ENCODE data around the gene EPN3.

The EPN3 gene

DNA sequence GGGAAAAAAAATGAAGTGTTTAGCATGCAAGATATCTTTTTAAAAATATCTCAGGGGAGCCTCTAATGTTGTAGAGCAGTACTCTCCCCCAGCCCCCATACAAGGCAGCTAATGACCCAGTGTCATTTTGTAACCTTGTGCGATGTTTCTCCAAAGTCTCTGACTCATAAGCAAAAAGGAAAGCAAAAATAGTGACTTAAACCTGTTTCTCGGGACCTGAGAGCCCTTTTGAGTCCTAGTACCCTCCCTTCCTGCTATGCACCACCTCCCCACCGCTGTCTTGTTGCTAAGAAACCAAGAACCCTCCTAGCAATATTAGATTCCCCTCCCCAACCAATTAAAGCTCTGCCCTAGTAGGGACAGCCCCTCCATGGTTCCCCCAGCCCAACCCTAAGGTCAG is 21.5 kb upstream of the EPN3 start:
- DNase-seq (ENCODE audit: low spot score): no peak

GRCh38 chr17:50513495-50513894 is 19.0 kb upstream of the EPN3 start:
- DNase-seq (ENCODE audit: low spot score): no peak

DNA sequence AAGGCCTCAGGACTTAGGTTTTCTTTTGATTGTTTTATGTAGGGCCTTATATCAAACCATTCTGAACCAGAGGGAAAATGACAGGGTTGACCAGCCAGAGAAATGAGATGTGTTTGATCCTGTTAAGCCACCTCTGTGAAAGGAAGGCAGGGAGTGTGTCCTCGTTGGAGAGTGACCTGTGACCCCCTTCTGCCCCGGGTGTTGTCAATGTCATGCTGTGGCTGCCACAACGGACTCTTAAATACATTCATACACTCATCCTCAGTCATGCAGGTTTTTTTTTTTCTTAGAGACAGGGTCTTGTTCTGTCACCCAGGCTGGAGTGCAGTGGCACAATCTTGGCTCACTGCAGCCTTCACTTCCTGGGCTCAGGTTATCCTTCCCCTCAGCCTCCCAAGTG is 18.1 kb upstream of the EPN3 start:
- no peak for DNase-seq (ENCODE audit: low spot score)

- DNase-seq (ENCODE audit: low spot score): no peak
Observed at GRCh38 chr17:50514936-50515702, 17.4 kb upstream of the EPN3 start.

GRCh38 chr17:50517011-50517410 is 15.5 kb upstream of the EPN3 start:
- no peak for DNase-seq (ENCODE audit: low spot score)

DNA sequence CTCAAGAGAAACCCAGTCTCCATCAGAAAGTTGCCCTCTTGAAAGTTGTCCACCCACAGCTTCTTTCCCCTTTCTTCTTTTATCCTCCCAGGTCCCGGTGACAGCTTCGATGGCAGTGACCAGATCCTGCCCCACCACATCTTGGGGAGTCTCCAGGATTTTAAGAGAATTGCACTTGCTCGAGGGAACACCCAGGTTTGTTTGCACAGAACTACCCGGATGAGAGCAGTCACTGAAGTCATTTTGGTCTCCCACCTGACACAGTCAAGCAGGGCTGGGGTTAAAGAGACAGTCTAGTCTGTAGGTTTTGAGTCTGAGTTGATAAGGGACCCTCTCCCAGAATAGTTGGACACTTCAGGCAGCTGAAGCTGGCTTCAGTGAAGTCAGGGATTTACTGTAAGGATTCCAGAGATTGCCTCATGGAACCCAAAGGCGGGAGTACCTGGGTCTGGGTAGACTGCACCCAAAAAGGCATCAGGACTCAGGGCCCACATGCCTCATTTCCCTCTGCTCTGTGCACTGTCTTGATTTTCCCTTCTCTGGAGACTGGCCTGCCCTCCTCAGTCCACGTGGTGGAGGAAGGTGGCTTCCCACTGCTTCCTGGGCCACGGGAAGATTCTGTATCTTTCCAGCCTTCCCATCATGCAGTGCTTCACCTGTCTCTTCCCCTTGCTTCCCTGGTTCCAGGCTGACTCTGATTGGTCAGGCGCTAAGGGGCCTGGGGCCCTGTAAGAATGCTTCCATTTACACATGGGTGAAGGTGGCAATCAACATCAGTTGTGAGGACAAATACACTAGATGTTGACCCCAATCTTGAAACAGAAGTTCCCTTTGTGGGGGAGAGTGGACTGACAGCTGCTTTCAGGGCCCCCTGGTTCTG is 14.8 kb upstream of the EPN3 start:
- no peak for DNase-seq (ENCODE audit: low spot score)

GRCh38 chr17:50518384-50519023 is 14.0 kb upstream of the EPN3 start:
- no peak for DNase-seq (ENCODE audit: low spot score)

DNA sequence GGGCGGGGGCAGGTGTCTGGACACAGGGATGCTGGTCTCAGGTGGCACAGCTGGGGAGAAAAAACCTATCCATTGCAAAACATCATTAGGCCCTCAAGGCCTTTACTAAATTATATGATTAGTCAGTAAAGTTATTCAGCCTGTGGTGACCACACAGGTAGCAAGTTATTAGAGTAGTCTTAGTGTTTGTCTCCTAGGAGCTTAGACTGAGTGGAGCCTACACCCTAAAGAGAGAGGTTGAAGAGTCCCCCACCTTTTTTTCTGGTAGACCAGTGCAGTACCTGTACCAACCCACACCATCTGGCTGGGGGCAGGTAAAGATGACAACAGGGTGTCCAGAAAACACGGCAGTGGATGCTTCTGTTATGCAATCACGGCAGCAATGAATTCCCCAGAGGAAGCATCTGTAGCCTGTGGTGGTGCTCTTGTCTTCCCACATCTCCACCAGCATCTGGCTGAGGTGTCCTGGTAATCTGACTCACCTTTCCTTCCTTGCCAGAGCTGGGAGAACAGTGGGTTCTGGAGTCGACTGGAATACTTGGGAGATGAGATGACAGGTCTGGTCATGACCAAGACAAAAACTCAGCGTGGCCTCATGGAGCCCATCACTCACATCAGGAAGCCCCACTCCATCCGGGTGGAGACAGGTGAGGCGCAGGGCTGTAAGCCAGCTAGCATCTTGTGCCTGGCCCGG is 13.2 kb upstream of the EPN3 start:
- no peak for DNase-seq (ENCODE audit: low spot score)

DNA sequence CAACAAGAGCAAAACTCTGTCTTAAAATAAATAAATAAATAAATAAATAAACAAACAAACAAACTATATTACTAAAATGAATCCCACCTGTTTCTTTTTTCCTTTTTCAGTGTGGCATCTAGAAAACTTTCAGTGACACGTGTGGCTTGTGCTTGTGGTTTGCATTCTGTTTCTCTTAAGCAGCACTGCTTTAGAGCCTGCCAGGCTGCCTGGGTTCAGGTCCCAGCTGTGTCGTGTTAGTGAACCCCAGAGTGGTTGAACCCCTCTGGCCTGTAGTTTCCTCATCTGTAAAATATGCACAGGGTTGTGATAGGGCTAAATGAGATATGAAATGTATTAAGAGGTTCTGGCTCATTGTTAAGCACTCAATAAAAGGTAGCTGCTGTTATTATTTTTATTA is 12.1 kb upstream of the EPN3 start:
- DNase-seq (ENCODE audit: low spot score): no peak

- DNase-seq (ENCODE audit: low spot score): no peak
Observed at GRCh38 chr17:50521514-50521913, 11.0 kb upstream of the EPN3 start.

GRCh38 chr17:50522766-50523165 is 9.8 kb upstream of the EPN3 start:
- DNase-seq (ENCODE audit: low spot score): no peak

DNA sequence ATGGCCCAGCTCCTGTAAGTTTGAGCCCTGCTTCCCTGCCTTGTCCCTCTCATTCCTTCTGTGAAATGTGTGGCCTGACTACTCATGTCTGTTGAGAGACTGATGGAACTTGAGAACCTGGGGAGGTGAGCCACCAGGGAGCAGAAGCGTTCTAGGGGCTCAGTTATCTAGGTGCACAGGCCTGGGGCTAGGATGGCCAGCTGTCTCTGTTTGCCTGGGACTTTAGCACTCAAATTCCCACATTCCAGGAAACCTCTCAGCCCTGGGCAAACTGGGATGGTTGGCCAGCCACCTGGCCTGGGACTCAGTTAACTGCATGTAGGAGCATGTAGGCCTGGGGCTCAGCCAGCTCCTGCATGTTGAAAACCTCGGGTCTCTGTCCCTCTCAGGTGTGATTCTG is 9.3 kb upstream of the EPN3 start:
- DNase-seq (ENCODE audit: low spot score): no peak

GRCh38 chr17:50524838-50525237 is 7.7 kb upstream of the EPN3 start:
- DNase-seq (ENCODE audit: low spot score): no peak

GRCh38 chr17:50527155-50527762 is 5.3 kb upstream of the EPN3 start:
- no peak for DNase-seq (ENCODE audit: low spot score)

- no peak for DNase-seq (ENCODE audit: low spot score)
Observed at GRCh38 chr17:50527949-50528474, 4.5 kb upstream of the EPN3 start.

- no peak for DNase-seq (ENCODE audit: low spot score)
Observed at GRCh38 chr17:50529849-50530248, 2.7 kb upstream of the EPN3 start.

- DNase-seq (ENCODE audit: low spot score): no peak
Observed at GRCh38 chr17:50531428-50532025, 1.0 kb upstream of the EPN3 start.

DNA sequence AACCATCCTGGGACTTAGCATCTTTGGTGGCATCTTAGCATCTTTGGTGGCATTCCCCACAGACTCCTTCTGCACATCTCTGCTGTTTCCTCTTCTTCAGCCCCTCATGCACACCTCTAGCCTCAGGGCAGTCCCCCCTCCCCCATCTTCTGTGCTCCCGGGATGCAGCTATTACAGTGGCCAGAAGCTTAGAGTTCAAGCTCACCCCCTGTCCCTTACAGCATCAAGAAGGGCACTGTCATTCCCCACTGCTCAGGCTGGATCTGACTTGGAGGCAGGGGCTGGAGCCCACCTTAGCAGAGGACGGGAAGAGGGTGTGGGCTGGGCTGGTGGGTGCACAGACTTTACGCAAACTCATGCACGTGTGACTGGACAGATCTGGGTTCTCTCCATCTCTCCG is 650 bp downstream of the EPN3 start:
- no peak for DNase-seq (ENCODE audit: low spot score)

GRCh38 chr17:50533720-50534148 is 1.2 kb downstream of the EPN3 start:
- peak; percentile 48 for DNase-seq (ENCODE audit: low spot score)

DNA sequence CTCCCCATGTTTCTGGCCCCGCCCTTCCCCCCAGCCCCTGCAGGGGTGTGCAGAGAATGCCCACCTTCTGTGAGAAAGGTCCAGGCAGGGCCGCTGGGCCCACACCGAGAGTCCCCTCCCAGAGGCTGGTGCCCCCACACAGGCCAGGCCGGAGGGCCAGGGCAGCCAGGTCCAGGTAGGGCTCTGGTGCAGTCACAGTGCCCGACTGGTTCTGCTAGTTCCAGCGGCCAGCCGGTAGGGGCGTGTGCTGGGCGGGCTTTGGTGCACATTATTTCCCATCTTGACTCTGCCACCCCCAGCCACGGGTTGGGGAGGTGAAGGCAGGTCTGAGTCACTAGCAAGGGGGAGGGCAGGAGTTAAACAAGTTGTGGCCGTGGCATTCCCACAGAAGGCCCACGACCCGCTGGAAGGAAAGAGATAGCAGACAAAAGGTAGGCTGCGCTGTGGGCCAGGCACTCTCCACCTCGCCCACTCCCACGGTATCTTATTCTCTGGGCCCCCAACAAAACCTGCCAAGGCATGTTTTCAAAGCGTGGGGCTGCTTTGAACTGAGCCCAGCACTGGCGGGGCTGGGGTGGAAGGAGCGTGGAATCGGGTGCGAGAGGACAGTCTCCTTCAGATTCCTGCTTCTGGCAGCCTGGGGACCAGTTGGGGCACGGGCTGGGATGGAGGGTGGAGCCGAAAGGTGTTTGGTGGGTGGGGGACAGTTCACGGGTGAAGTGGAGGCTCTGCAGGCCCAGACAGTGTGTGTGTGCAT is 1.9 kb downstream of the EPN3 start:
- no peak for DNase-seq (ENCODE audit: low spot score)
